IMR-90 (cell line): ENCODE results near the gene LSMEM2. TPM values are rescaled to one million over a fixed set of nuclear protein-coding genes. Genes with fewer than 3 reads are reported as not detected.

Experiments
- ATAC-seq: fragments of 200-7000 bp; cut with Tn5 transposase; 2 replicates; pipeline ENCODE4 v1.9.1; 2020; ENCODE audit warnings: low read depth, mild to moderate bottlenecking, moderate library complexity
- BruUV-seq: library from RNA; stranded (reverse); fragments of 400-500 nt; replicated peaks from 2 replicates; lab custom pipeline; 2021; lab: Mats Ljungman, UMichigan
- CTCF ChIA-PET: fragments of 300-600 bp; formaldehyde crosslinking; extraction: SDS; loops from one replicate; lab custom pipeline; 2021; ENCODE audit warnings: antibody characterized with exemption; lab: Yijun Ruan, JAX
- POLR2A ChIA-PET: fragments of 300-600 bp; sonication (Branson Sonifier 250); formaldehyde crosslinking; loops from one replicate; lab custom pipeline; 2022; ENCODE audit warnings: antibody characterized with exemption; ENCODE audit not compliant: unreplicated experiment; lab: Charles Lee
- DNase-seq: peaks from one replicate; pipeline ENCODE4 v3.0.0; 2013
- H2AFZ ChIP-seq: replicated peaks from 2 replicates; pipeline ENCODE3; 2013; ENCODE audit warnings: low read length, mild to moderate bottlenecking; ENCODE audit not compliant: poor library complexity
- H2AK5ac ChIP-seq: 2 replicates; pipeline ENCODE4 v1.6.1; 2013; ENCODE audit warnings: low read depth, low read length, inconsistent platforms
- H2AK9ac ChIP-seq: replicated peaks from 2 replicates; pipeline ENCODE3; 2013; ENCODE audit warnings: mild to moderate bottlenecking, low read depth, low read length, moderate library complexity; ENCODE audit not compliant: poor library complexity
- H2BK120ac ChIP-seq: 2 replicates; pipeline ENCODE4 v1.6.1; 2013; ENCODE audit warnings: low read depth, low read length, inconsistent platforms
- H2BK15ac ChIP-seq: 3 replicates; pipeline ENCODE4 v1.6.1; 2013; ENCODE audit warnings: low read depth, low read length, inconsistent platforms
- H2BK20ac ChIP-seq: 2 replicates; pipeline ENCODE4 v1.6.1; 2013; ENCODE audit warnings: low read depth, mild to moderate bottlenecking, inconsistent platforms, low read length, moderate library complexity
- H2BK5ac ChIP-seq: 2 replicates; pipeline ENCODE4 v1.6.1; 2013; ENCODE audit warnings: mild to moderate bottlenecking, low read depth, low read length, inconsistent platforms; ENCODE audit not compliant: poor library complexity, severe bottlenecking
- H3K14ac ChIP-seq: replicated peaks from 2 replicates; pipeline ENCODE4 v1.6.1; 2013; ENCODE audit warnings: low read depth, low read length, inconsistent platforms
- H3K18ac ChIP-seq: 2 replicates; pipeline ENCODE4 v1.6.1; 2013; ENCODE audit warnings: low read depth, low read length, control low read depth
- H3K23ac ChIP-seq: 2 replicates; pipeline ENCODE4 v1.6.1; 2013; ENCODE audit warnings: low read depth, low read length, inconsistent platforms
- H3K27ac ChIP-seq: 2 replicates; pipeline ENCODE4 v1.5.1; 2013; ENCODE audit warnings: mild to moderate bottlenecking, control low read depth, low read length; ENCODE audit not compliant: insufficient read depth
- H3K27me3 ChIP-seq: 2 replicates; pipeline ENCODE4 v1.6.1; 2013; ENCODE audit warnings: low read length; ENCODE audit not compliant: control insufficient read depth, insufficient read depth
- H3K36me3 ChIP-seq: 2 replicates; pipeline ENCODE4 v1.6.1; 2013; ENCODE audit warnings: low read length, mixed read lengths; ENCODE audit not compliant: control insufficient read depth, insufficient read depth
- H3K4ac ChIP-seq: 2 replicates; pipeline ENCODE4 v1.6.1; 2013; ENCODE audit warnings: low read depth, low read length, inconsistent platforms
- H3K4me1 ChIP-seq: 2 replicates; pipeline ENCODE4 v1.6.1; 2013; ENCODE audit warnings: low read length, mixed read lengths; ENCODE audit not compliant: control insufficient read depth, insufficient read depth
- H3K4me2 ChIP-seq: 2 replicates; pipeline ENCODE4 v1.6.1; 2013; ENCODE audit warnings: low read depth, mild to moderate bottlenecking, control low read depth, low read length, moderate library complexity
- H3K4me3 ChIP-seq: 2 replicates; pipeline ENCODE4 v1.5.1; 2013; ENCODE audit warnings: low read depth, mild to moderate bottlenecking, control low read depth, low read length, moderate library complexity; ENCODE audit not compliant: insufficient read depth
- H3K56ac ChIP-seq: 2 replicates; pipeline ENCODE4 v1.6.1; 2013; ENCODE audit warnings: low read length, inconsistent platforms; ENCODE audit not compliant: insufficient read depth; ENCODE audit errors: extremely low read depth
- H3K79me1 ChIP-seq, 2 experiments: 2 replicates each; pipeline ENCODE4 v1.6.1; 2013; ENCODE audit warnings: low read length in 2 of 2, inconsistent platforms in 1 of 2, low read depth in 1 of 2
- H3K9ac ChIP-seq: 2 replicates; pipeline ENCODE4 v1.6.1; 2013; ENCODE audit warnings: low read depth, low read length, control low read depth
- H3K9me1 ChIP-seq: 2 replicates; pipeline ENCODE4 v1.6.1; 2013; ENCODE audit warnings: low read length, inconsistent platforms; ENCODE audit not compliant: insufficient read depth
- H3K9me3 ChIP-seq: 2 replicates; pipeline ENCODE4 v1.6.1; 2013; ENCODE audit warnings: low read length; ENCODE audit not compliant: control insufficient read depth, insufficient read depth
- H4K20me1 ChIP-seq: 2 replicates; pipeline ENCODE4 v1.6.1; 2013; ENCODE audit warnings: low read length, inconsistent platforms; ENCODE audit not compliant: insufficient read depth
- H4K5ac ChIP-seq: 2 replicates; pipeline ENCODE4 v1.6.1; 2013; ENCODE audit warnings: mild to moderate bottlenecking, low read depth, low read length, control low read depth
- H4K8ac ChIP-seq, 2 experiments: 2 replicates each; pipeline ENCODE4 v1.6.1; 2013; ENCODE audit warnings: low read depth in 2 of 2, low read length in 2 of 2, control low read depth in 1 of 2, inconsistent platforms in 1 of 2
- H4K91ac ChIP-seq: 2 replicates; pipeline ENCODE4 v1.6.1; 2013; ENCODE audit warnings: low read depth, low read length, inconsistent platforms; ENCODE audit not compliant: insufficient read depth
- BHLHE40 ChIP-seq: fragments of 150-350 bp; IDR thresholded peaks from 2 replicates; pipeline ENCODE4 v1.6.1; 2016; ENCODE audit warnings: mild to moderate bottlenecking, low read depth, low read length
- CEBPB ChIP-seq: IDR thresholded peaks from 2 replicates; pipeline ENCODE4 v1.6.1; 2012; ENCODE audit warnings: low read depth, low read length, improper control_type of control experiment
- CHD1 ChIP-seq: IDR thresholded peaks from 2 replicates; pipeline ENCODE4 v1.6.1; 2012; ENCODE audit warnings: low read depth, low read length, improper control_type of control experiment
- CTCF ChIP-seq: conservative IDR thresholded peaks from 2 replicates; pipeline ENCODE4 v1.5.1; 2012; ENCODE audit warnings: mild to moderate bottlenecking, low read depth, low read length, improper control_type of control experiment
- FOS ChIP-seq: fragments of 150-350 bp; IDR thresholded peaks from 2 replicates; pipeline ENCODE4 v1.6.1; 2016; ENCODE audit warnings: low read depth, low read length
- MAFK ChIP-seq: IDR thresholded peaks from 2 replicates; pipeline ENCODE4 v1.6.1; 2012; ENCODE audit warnings: low read depth, low read length, improper control_type of control experiment
- MAZ ChIP-seq: IDR thresholded peaks from 2 replicates; pipeline ENCODE4 v1.6.1; 2012; ENCODE audit warnings: low read depth, mild to moderate bottlenecking, low read length, improper control_type of control experiment, moderate library complexity, borderline replicate concordance
- MXI1 ChIP-seq: IDR thresholded peaks from 2 replicates; pipeline ENCODE4 v1.6.1; 2012; ENCODE audit warnings: low read depth, mild to moderate bottlenecking, low read length, moderate library complexity, borderline replicate concordance
- NFE2L2 ChIP-seq: fragments of 150-350 bp; IDR thresholded peaks from 2 replicates; pipeline ENCODE4 v1.6.1; 2016; ENCODE audit warnings: low read depth, mild to moderate bottlenecking, low read length
- POLR2A ChIP-seq: IDR thresholded peaks from 2 replicates; pipeline ENCODE4 v1.6.1; 2012; ENCODE audit warnings: mild to moderate bottlenecking, low read depth, low read length
- RAD21 ChIP-seq: IDR thresholded peaks from 2 replicates; pipeline ENCODE4 v1.6.1; 2012; ENCODE audit warnings: low read length, improper control_type of control experiment
- RCOR1 ChIP-seq: IDR thresholded peaks from 2 replicates; pipeline ENCODE4 v1.6.1; 2012; ENCODE audit warnings: mild to moderate bottlenecking, low read length, improper control_type of control experiment; ENCODE audit not compliant: insufficient replicate concordance
- RFX5 ChIP-seq: IDR thresholded peaks from 2 replicates; pipeline ENCODE4 v1.8.0; 2012; ENCODE audit warnings: low read depth, mild to moderate bottlenecking, low read length, moderate library complexity
- WGBS, 2 experiments: methylation state at CpG; one replicate each; pipeline versions ENCODE4 v1.1.5 to v1.1.7; 2013; ENCODE audit warnings: missing lambda C conversion rate in 2 of 2; ENCODE audit not compliant: insufficient read length in 1 of 2; ENCODE audit errors: extremely low coverage in 2 of 2; 5-methylcytosine and 5-hydroxymethylcytosine counted together
- dilution Hi-C: fragments of 300-500 bp; cut with HindIII; formaldehyde crosslinking; loops from one replicate; pipeline ENCODE4 v1.14.3; 2018; ENCODE audit warnings: low sequenced_read_pairs; ENCODE audit not compliant: unreplicated experiment
- in situ Hi-C: fragments of 300-500 bp; cut with MboI; formaldehyde crosslinking; loops from 3 replicates; pipeline ENCODE4 v1.14.3; 2019; ENCODE audit warnings: low sequenced_read_pairs, inconsistent platforms, mixed read lengths
- intact Hi-C: fragments of 100-400 bp; cut with micrococcal nuclease; formaldehyde crosslinking; loops from 2 replicates; pipeline ENCODE4 v1.10.0; 2022
- polyA plus RNA-seq, 3 experiments: library from polyadenylated mRNA; depleted of rRNA; stranded (reverse); fragments of >200 nt; gene quantifications; 2 replicates each; pipeline ENCODE4 v1.2.3, GENCODE V29; 2012; ENCODE audit warnings: low replicate concordance in 1 of 3
- total RNA-seq: library from RNA; depleted of rRNA; stranded (reverse); fragments of >200 nt; gene quantifications from 2 replicates; pipeline ENCODE4 v1.2.3, GENCODE V29; 2012
- TF ChIP-seq, protein P1 (sequence below): fragments of 150-350 bp; IDR thresholded peaks from 2 replicates; pipeline ENCODE4 v1.6.1; 2016; ENCODE audit warnings: low read depth, mild to moderate bottlenecking, low read length, moderate library complexity, borderline replicate concordance
- TF ChIP-seq, protein P2 (sequence below): fragments of 150-350 bp; IDR thresholded peaks from 2 replicates; pipeline ENCODE4 v1.6.1; 2017; ENCODE audit warnings: mild to moderate bottlenecking, antibody characterized with exemption, low read length, low read depth

Gene LSMEM2
- total and polyA plus RNA-seq, 2 of the 4 experiments (the other 2 are of a cell fraction): under 0.01 TPM; not detected in 1

GRCh38 chr3:50264964-50265485, 13.9 kb upstream of the LSMEM2 start:
- Histone ChIP-seq H2BK120ac (peak overlapping the region; percentile 97), H3K9me3 (no peaks in the 10 kb centered on the region), H3K9me1 (peaks cover 43% of the 10 kb centered on the region), H3K79me1 (peaks cover 6 to 61% of the 10 kb centered on the region in 2 experiments; a peak in 3 of 4 replicates), H2BK5ac (peak overlapping the region; percentile 85), H2AK9ac (peak overlapping the region; percentile 97), H2BK15ac (peak overlapping the region; percentile 97; the same call in 2 of the 3 replicates), H3K27me3 (no peaks in the 10 kb centered on the region), H2BK20ac (peak overlapping the region; percentile 96), H3K4me2 (peak overlapping the region; percentile 3; the same call in 1 of the 2 replicates), H2AFZ (peak overlapping the region; percentile 81), H3K9ac (peak overlapping the region; percentile 53), H4K91ac (peak overlapping the region; percentile 99), H4K20me1 (no peaks in the 10 kb centered on the region), H3K36me3 (no peaks in the 10 kb centered on the region), H3K4me3 (no peak overlapping the region), H2AK5ac (peak overlapping the region; percentile 100), H3K4ac (peak overlapping the region; percentile 100), H3K18ac (peak overlapping the region; percentile 82), H3K4me1 (peaks cover 67% of the 10 kb centered on the region), H3K56ac (peak overlapping the region; percentile 67; the same call in 1 of the 2 replicates), H4K5ac (peak overlapping the region; percentile 94), H3K27ac (peak overlapping the region; percentile 97), H4K8ac (peak overlapping the region; percentile 99), H3K23ac (peak overlapping the region; percentile 73), H3K14ac (peak overlapping the region; percentile 83)
- no peak for ATAC-seq
- in situ Hi-C loops: no loop called here
- CTCF ChIA-PET: interaction anchor here (0.7 kb wide), 1 partner anchor 8 kb away, joined by 4 read pairs; no protein-coding TSS in a partner anchor
- POLR2A ChIA-PET: interaction anchor here (0.6 to 0.7 kb wide), 4 partner anchors 27 to 158 kb away, joined by 3 to 6 read pairs (median 4); no protein-coding TSS in a partner anchor
- 92% methylated on average over 2 of the region's 7 CpGs; no CpG with 5 or more reads in 1 of the 2 experiments for WGBS, 2 experiments
- BruUV-seq: no TSS peak
- no peak for DNase-seq
- dilution Hi-C loops: no loop called here
- intact Hi-C loops: loop anchor here (5.0 kb wide), 1 partner anchor 57 kb away; the partner anchor contains the start of gene HYAL2
- TF ChIP-seq FOS: no peak
- no peak for TF ChIP-seq MAFK
- TF ChIP-seq, protein P1, sequence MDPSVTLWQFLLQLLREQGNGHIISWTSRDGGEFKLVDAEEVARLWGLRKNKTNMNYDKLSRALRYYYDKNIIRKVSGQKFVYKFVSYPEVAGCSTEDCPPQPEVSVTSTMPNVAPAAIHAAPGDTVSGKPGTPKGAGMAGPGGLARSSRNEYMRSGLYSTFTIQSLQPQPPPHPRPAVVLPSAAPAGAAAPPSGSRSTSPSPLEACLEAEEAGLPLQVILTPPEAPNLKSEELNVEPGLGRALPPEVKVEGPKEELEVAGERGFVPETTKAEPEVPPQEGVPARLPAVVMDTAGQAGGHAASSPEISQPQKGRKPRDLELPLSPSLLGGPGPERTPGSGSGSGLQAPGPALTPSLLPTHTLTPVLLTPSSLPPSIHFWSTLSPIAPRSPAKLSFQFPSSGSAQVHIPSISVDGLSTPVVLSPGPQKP: no peak
- TF ChIP-seq CTCF: no peak
- no peak for TF ChIP-seq RAD21
- no peak for TF ChIP-seq MXI1
- TF ChIP-seq RCOR1: no peak
- TF ChIP-seq NFE2L2: no peak
- no peak for TF ChIP-seq MAZ
- no peak for TF ChIP-seq CEBPB
- TF ChIP-seq, protein P2, sequence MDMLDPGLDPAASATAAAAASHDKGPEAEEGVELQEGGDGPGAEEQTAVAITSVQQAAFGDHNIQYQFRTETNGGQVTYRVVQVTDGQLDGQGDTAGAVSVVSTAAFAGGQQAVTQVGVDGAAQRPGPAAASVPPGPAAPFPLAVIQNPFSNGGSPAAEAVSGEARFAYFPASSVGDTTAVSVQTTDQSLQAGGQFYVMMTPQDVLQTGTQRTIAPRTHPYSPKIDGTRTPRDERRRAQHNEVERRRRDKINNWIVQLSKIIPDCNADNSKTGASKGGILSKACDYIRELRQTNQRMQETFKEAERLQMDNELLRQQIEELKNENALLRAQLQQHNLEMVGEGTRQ: no peak
- no peak for TF ChIP-seq RFX5
- TF ChIP-seq CHD1: no peak
- no peak for TF ChIP-seq BHLHE40
- no peak for TF ChIP-seq POLR2A
